D721Med (cell line): ENCODE results near the gene MSH3.

Experiments used
- DNase-seq: peaks from one replicate; pipeline ENCODE4 v3.0.0; 2011; ENCODE audit warnings: low spot score; ENCODE audit not compliant: insufficient read length
- FAIRE-seq: peaks from 2 replicates; lab custom pipeline; 2011; peaks lifted over from hg19 to GRCh38; lab: Jason Lieb, UNC
- CTCF ChIP-seq: IDR thresholded peaks from 2 replicates; pipeline ENCODE4 v1.5.1; 2012; ENCODE audit warnings: mild to moderate bottlenecking, control low read depth; ENCODE audit not compliant: insufficient read depth; ENCODE audit errors: missing control alignments

The MSH3 gene

GRCh38 chr5:80925931-80926330, 271.5 kb downstream of the MSH3 start:
- no peak for TF ChIP-seq CTCF
- FAIRE-seq, result no peak
- DNase-seq, result no peak
